Breast epithelium (tissue), 4 donors: Measurements from ENCODE around the gene PKHD1. TPM values are rescaled to one million over a fixed set of nuclear protein-coding genes. Genes with fewer than 3 reads are reported as not detected.
A peak's percentile ranks its signal among the peaks of the same experiment; 100 is the strongest.

Experiments
- DNase-seq, 2 donors: peaks; one replicate each; pipeline ENCODE4 v3.0.0-alpha.2; 2019; ENCODE audit warnings: low spot score in 2 of 2
- H3K27ac ChIP-seq, 2 donors: fragments of 200-600 bp; sonication (generic) in 1 of 2; one replicate each; pipeline ENCODE4 v1.5.1; 2016 to 2019; ENCODE audit warnings: mild to moderate bottlenecking in 1 of 2
- H3K27me3 ChIP-seq, 2 donors: fragments of 200-600 bp; sonication (generic) in 1 of 2; one replicate each; pipeline versions ENCODE4 v1.5.1 to v1.6.0; 2017 to 2019; ENCODE audit warnings: control low read depth in 1 of 2, mild to moderate bottlenecking in 1 of 2
- H3K36me3 ChIP-seq: fragments of 200-600 bp; one replicate; pipeline ENCODE4 v1.5.1; 2019
- H3K4me1 ChIP-seq, 2 donors: fragments of 200-600 bp; sonication (generic); one replicate each; pipeline ENCODE4 v1.5.1; 2016 to 2019; ENCODE audit warnings: control low read depth in 1 of 2
- H3K4me3 ChIP-seq, 3 donors: fragments of 200-600 bp; sonication (generic); 1 replicate in 2 of 3; 2 replicates in 1 of 3; pipeline ENCODE4 v1.5.1; 2016 to 2019; ENCODE audit warnings: mild to moderate bottlenecking in 3 of 3, moderate library complexity in 2 of 3
- H3K9me3 ChIP-seq, 2 donors: fragments of 200-600 bp; sonication (generic) in 1 of 2; one replicate each; pipeline ENCODE4 v1.5.1; 2016 to 2019; ENCODE audit warnings: control low read depth in 1 of 2
- CTCF ChIP-seq, 3 donors: fragments of 450-650 bp; IDR thresholded peaks; one replicate each; pipeline ENCODE4 v1.5.1; 2016 to 2017; ENCODE audit warnings: antibody characterized with exemption in 3 of 3, mild to moderate bottlenecking in 3 of 3, moderate library complexity in 3 of 3
- POLR2A ChIP-seq: fragments of 450-650 bp; IDR thresholded peaks from one replicate; pipeline ENCODE4 v1.6.1; 2016; ENCODE audit warnings: antibody characterized with exemption, mild to moderate bottlenecking, moderate library complexity
- POLR2AphosphoS5 ChIP-seq, 3 donors: sonication (generic); formaldehyde crosslinking; IDR thresholded peaks; one replicate each; pipeline ENCODE4 v1.6.1; 2017; ENCODE audit warnings: antibody characterized with exemption in 3 of 3
- intact Hi-C: fragments of 100-400 bp; cut with DNase I; formaldehyde crosslinking; loops from one replicate; pipeline ENCODE4 v1.15.1; 2023; ENCODE audit warnings: low total_unique reads
- total RNA-seq, 3 donors: library from RNA; depleted of rRNA; stranded (reverse); fragments of >200 nt; gene quantifications; one replicate each; pipeline ENCODE4 v1.1.0, GENCODE V29; 2016

The PKHD1 gene
- total RNA-seq, 3 donors from 2014 or later, result 0.44 to 1.1 (median 0.66) TPM

- Histone ChIP-seq H3K4me3 (no peak overlapping the region), H3K36me3 (no peaks in the 10 kb centered on the region), H3K4me1 (no peaks in the 10 kb centered on the region), H3K27ac (no peak overlapping the region), H3K27me3 (no peaks in the 10 kb centered on the region), H3K9me3 (no peaks in the 10 kb centered on the region)
- intact Hi-C loops, result no loop called here
- TF ChIP-seq POLR2A, result no peak
- TF ChIP-seq CTCF (IDR thresholded peaks at IDR 0.05), result no peak
- TF ChIP-seq POLR2AphosphoS5 (IDR thresholded peaks at IDR 0.05), result no peak
- no peak for DNase-seq
Observed at GRCh38 chr6:52014391-52014790, 73.0 kb downstream of the PKHD1 start.

- H3K36me3 ChIP-seq, result no peaks in the 10 kb centered on the region
- no peak overlapping the region for H3K27ac ChIP-seq
- no peaks in the 10 kb centered on the region for H3K4me1 ChIP-seq
- no peak overlapping the region for H3K4me3 ChIP-seq
- H3K27me3 ChIP-seq, result no peaks in the 10 kb centered on the region
- DNase-seq, result peak in 1 of 2 donors; percentile 20
- H3K9me3 ChIP-seq, result no peaks in the 10 kb centered on the region
- intact Hi-C loops, result no loop called here
- TF ChIP-seq POLR2A, result no peak
- no peak for TF ChIP-seq POLR2AphosphoS5 (IDR thresholded peaks at IDR 0.05)
- no peak for TF ChIP-seq CTCF (IDR thresholded peaks at IDR 0.05)
Observed at GRCh38 chr6:52013035-52013434, 74.4 kb downstream of the PKHD1 start.

DNA sequence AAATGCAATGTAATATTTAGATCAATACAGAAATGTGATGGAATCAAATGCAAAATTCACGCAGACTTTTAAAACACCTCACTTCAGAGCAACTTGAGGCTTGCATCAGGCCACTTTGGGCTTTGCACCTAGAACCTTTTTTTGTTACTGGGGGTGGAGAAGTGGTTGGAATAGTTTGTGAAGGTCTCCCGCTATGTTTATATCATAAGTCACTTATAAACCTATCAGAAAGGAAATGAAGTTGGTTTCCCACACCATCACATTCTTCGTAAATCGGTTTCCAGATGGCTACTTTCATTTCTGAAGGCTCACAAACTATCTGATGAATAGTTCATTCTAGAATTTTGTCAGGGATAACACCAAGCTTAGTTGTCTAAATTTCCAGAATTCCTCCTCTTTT lies 74.8 kb downstream of the PKHD1 start:
- H3K27ac ChIP-seq, result no peak overlapping the region
- no peaks in the 10 kb centered on the region for H3K9me3 ChIP-seq
- H3K4me1 ChIP-seq, result no peaks in the 10 kb centered on the region
- no peak overlapping the region for H3K4me3 ChIP-seq
- DNase-seq, result no peak
- H3K36me3 ChIP-seq, result no peaks in the 10 kb centered on the region
- intact Hi-C loops, result no loop called here
- no peaks in the 10 kb centered on the region for H3K27me3 ChIP-seq
- no peak for TF ChIP-seq POLR2AphosphoS5 (IDR thresholded peaks at IDR 0.05)
- no peak for TF ChIP-seq CTCF (IDR thresholded peaks at IDR 0.05)
- TF ChIP-seq POLR2A, result no peak

DNA sequence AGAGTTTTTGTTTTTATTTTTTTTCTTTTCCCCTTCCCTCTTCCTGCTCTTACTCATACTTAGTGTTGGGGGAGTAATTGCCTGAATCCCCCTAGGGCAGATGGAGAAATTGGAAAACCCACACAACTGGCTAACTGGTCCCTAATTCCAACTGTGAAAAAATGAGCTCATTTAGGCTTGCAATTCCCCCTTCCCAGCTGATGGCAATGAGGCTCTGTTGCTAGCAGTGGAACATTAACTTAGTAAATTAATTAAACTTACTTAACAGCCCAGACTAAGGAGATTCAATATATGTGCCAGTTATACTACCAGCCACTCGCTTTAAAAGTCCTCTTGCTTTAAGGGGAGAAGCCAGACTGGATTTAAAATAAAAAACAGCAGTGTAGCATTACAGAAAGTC lies 76.6 kb downstream of the PKHD1 start:
- Histone ChIP-seq H3K9me3 (no peaks in the 10 kb centered on the region), H3K27ac (no peak overlapping the region), H3K4me3 (no peak overlapping the region), H3K27me3 (no peaks in the 10 kb centered on the region), H3K36me3 (no peaks in the 10 kb centered on the region), H3K4me1 (no peaks in the 10 kb centered on the region)
- no peak for TF ChIP-seq POLR2A
- no peak for TF ChIP-seq CTCF (IDR thresholded peaks at IDR 0.05)
- no peak for TF ChIP-seq POLR2AphosphoS5 (IDR thresholded peaks at IDR 0.05)
- intact Hi-C loops, result no loop called here
- DNase-seq, result no peak

- Histone ChIP-seq H3K27me3 (no peaks in the 10 kb centered on the region), H3K27ac (no peak overlapping the region), H3K4me1 (no peaks in the 10 kb centered on the region), H3K4me3 (no peak overlapping the region), H3K36me3 (no peaks in the 10 kb centered on the region), H3K9me3 (no peaks in the 10 kb centered on the region)
- no peak for DNase-seq
- intact Hi-C loops, result no loop called here
- TF ChIP-seq POLR2AphosphoS5 (IDR thresholded peaks at IDR 0.05) (no peak), CTCF (IDR thresholded peaks at IDR 0.05) (no peak), POLR2A (no peak)
Observed at GRCh38 chr6:52010145-52010544, 77.3 kb downstream of the PKHD1 start.
